KG1 (cell line): ENCODE results near the gene CD6.

Source experiments
- DNase-seq: peaks from one replicate; lab custom pipeline; 2025; lab: John Stamatoyannopoulos, UW

CD6 gene

GRCh38 chr11:61008971-61009370 lies 37.5 kb downstream of the CD6 start:
- DNase-seq, result no peak

GRCh38 chr11:61009392-61010275 lies 38.2 kb downstream of the CD6 start:
- no peak for DNase-seq

GRCh38 chr11:61010466-61011228 lies 39.2 kb downstream of the CD6 start:
- no peak for DNase-seq

GRCh38 chr11:61011229-61011870 lies 39.9 kb downstream of the CD6 start:
- DNase-seq, result no peak

GRCh38 chr11:61011950-61012736 lies 40.7 kb downstream of the CD6 start:
- DNase-seq, result no peak

- DNase-seq, result no peak
Observed at GRCh38 chr11:61012737-61013215, 41.3 kb downstream of the CD6 start.

- DNase-seq, result no peak
Observed at GRCh38 chr11:61018059-61018458, 46.6 kb downstream of the CD6 start.

GRCh38 chr11:61019037-61019831 lies 47.8 kb downstream of the CD6 start:
- no peak for DNase-seq

GRCh38 chr11:61019832-61020405 lies 48.4 kb downstream of the CD6 start:
- no peak for DNase-seq

GRCh38 chr11:61020551-61021235 lies 49.2 kb downstream of the CD6 start:
- no peak for DNase-seq

- DNase-seq, result no peak
Observed at GRCh38 chr11:61021661-61022212, 50.3 kb downstream of the CD6 start.

- DNase-seq, result no peak
Observed at GRCh38 chr11:61022311-61023085, 51.0 kb downstream of the CD6 start.

- DNase-seq, result no peak
Observed at GRCh38 chr11:61023086-61023965, 51.8 kb downstream of the CD6 start.

- DNase-seq, result no peak
Observed at GRCh38 chr11:61023966-61024295, 52.5 kb downstream of the CD6 start.

- DNase-seq, result no peak
Observed at GRCh38 chr11:61024938-61025820, 53.7 kb downstream of the CD6 start.

GRCh38 chr11:61025821-61026120 lies 54.3 kb downstream of the CD6 start:
- DNase-seq, result no peak
